Stimulated activated CD8-positive, alpha-beta memory T cell treated with anti-CD3 and anti-CD28 coated beads, Interleukin-7, amount 100 ng/mL, for 4 hours (primary cell): ENCODE data around the gene STUM.

Experiments
- DNase-seq, 2 donors: peaks; one replicate each; pipeline ENCODE4 v3.0.0-alpha.2; 2020; ENCODE audit warnings: low read depth in 2 of 2

STUM gene

DNA sequence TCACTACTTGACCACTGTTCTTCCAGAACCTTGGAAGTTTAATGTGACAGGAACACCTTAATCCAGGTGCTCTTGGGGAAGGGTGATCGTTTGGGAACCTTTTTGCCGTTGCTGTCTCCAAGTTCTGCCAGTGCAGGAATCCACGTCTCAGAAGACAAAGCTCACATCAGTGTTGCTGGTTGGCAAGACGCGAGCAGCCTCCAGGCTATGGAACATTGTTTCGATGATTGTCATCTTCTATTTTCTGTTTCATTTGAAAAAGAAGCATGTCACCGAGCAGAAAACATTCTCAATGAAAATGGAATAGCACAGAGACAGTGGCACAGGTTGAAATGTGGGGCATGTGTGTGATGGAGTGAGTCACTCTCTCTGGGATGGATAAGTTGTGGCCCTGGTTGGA, 11.7 kb downstream of the STUM start:
- DNase-seq = no peak

- no peak for DNase-seq
Observed at GRCh38 chr1:226562989-226563388, 14.4 kb downstream of the STUM start.

DNA sequence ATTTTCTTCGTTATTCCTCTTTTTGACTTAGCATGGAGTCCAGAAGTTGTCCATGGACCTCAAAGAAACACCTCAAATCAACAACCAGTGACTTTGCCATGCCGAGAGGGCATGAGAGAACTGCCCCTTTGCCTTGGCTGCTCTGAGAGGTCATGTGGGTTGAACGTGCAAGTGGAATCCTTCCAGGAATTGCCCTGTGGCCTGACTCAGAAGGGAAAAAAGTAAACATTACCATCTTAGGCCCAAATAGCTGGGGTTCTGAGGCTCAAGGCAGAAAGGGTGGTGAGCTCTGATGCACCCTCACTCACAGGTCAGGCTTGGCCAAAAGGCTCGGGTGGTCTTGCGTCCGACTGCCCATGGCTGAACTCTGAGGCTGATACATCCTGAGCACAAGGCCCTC, 15.1 kb downstream of the STUM start:
- DNase-seq = no peak

- DNase-seq = no peak
Observed at GRCh38 chr1:226565476-226565875, 16.9 kb downstream of the STUM start.

GRCh38 chr1:226566234-226566633, 17.7 kb downstream of the STUM start:
- no peak for DNase-seq

DNA sequence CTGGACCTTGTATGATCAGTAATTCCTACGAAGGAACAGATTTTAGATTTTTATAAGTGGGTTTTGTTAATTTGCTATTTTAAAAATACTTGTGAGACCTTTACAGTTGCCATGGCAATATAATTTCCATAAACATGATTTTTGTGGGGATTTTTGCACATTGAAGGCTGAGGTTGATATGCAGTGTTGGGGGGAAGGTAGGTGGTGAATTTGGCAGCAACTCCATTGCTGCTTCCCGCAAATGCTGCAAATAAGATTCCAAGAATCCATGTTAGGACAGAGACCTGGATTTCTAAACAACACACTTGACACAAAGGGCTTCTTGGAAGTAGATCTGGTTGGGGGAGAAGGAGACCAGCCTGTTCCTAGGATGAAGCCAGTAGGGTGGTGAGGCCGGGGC, 18.2 kb downstream of the STUM start:
- DNase-seq = no peak

- no peak for DNase-seq
Observed at GRCh38 chr1:226568077-226568831, 19.7 kb downstream of the STUM start.

DNA sequence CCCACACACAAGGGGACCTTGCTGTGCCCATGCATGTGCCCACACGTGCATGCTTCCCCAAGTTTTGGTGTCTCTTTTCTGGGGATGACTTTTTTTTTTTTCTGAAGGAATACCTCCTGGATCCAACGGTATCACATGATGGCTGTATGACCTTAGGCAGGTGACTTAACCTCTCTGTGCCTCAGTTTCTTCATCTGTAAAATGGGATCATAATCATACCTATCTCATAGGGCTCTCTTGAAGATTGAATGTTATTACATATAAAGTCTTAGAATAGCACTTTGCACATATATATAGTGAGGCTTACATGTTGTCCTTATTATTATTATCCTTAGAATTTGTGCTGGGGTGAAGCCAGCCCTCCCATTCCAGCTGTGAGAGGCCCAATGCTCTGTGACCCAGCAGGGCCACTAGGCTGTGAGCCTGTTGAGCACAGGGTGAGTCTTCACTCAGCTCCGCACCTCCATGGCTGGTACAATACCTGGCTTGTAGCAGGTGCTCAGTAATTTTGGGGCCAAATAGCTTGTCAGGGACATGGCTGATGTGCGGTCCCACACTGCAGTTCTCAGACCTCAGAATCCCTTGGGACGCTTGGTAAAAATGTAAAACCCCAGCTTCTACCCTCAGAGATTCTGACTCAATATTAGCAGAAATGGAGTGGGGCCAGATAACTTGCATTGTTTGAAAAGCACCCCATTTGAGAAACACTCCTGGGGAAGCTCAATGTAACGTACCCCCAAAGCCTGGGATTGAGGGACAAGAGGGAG, 20.6 kb downstream of the STUM start:
- no peak for DNase-seq

- DNase-seq = no peak
Observed at GRCh38 chr1:226569879-226570547, 21.4 kb downstream of the STUM start.

DNA sequence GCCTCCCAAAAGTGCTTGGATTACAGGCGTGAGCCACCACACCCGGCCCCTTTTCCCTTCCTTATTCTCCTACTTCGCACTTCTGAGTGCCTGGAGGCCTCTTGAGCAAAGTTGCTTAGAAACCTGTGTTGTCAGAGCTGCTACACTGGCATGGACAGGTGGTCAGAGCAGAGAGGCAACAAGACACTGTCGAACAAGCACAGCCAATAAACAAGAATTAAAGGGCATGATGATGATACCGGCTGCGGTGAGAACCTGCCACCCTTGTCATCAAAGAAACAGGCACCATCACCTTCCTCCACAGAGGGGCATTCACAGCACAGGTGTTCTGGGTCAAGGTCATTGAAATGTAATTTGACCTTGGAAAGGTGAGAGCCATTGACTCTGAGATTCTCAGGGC, 23.3 kb downstream of the STUM start:
- DNase-seq = no peak

GRCh38 chr1:226572325-226572726, 23.8 kb downstream of the STUM start:
- DNase-seq = no peak

GRCh38 chr1:226574044-226574443, 25.5 kb downstream of the STUM start:
- DNase-seq = no peak

GRCh38 chr1:226574591-226575435, 26.2 kb downstream of the STUM start:
- no peak for DNase-seq

DNA sequence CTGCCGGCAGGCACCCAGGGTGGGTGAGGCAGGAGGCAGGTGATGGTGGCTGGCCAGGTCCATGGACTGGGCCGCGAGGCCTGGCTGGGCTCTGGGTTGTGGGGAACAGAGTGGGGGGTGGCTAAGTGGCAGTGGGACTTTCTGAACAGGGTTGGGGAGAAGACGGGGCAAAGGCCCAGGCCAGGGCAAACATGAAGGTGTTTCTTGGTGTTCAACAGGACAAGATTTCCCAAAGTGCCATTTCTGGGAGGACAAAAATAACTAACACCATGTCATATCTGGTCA, 26.8 kb downstream of the STUM start:
- no peak for DNase-seq

- DNase-seq = no peak
Observed at GRCh38 chr1:226575739-226576378, 27.3 kb downstream of the STUM start.

- DNase-seq = no peak
Observed at GRCh38 chr1:226576601-226577000, 28.0 kb downstream of the STUM start.

GRCh38 chr1:226577401-226578180, 29.0 kb downstream of the STUM start:
- no peak for DNase-seq

DNA sequence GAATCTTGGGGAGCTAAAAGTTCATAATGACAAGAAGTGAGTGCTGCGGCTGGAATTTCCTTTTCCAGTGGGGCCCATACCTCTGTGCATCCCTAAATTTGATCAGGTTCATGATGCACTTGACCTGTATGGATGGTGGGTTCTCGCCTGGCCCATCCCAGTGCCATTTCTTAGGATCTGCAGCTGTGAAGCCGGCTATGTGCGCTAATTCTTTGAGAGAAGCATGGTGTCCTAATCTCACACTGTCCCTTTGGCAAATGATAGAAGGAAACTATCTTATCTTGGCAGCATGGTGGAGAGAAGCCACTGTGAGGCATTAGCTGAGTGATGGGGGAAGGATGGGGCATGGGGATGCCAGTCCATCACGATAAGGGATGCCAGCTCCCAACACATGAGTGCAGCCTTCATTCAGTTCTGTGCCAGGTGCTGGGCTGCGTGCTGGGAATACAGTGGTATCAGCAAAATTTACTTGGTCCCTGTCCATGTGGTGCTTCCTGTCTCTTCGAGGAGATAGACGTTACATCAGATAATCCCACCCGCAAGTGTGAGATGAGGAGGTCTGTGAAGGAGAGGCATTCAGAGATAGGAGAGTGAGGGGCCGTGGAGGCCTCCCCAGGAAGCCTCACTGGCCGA, 30.5 kb downstream of the STUM start:
- DNase-seq = no peak

- no peak for DNase-seq
Observed at GRCh38 chr1:226579781-226580323, 31.3 kb downstream of the STUM start.
